ENCODE data around the gene CLSTN2.

CLSTN2 gene

GRCh38 chr3:140617135-140617534 lies 682.1 kb downstream of the CLSTN2 start:
- FAIRE-seq (no peak), DNase-seq (ENCODE audit: insufficient read length, low spot score) (no peak)
- no peak for TF ChIP-seq POLR2A (IDR thresholded peaks at IDR 0.05; ENCODE audit: low read depth, low read length)

GRCh38 chr3:140626856-140627255 lies 691.9 kb downstream of the CLSTN2 start:
- no peak for DNase-seq (ENCODE audit: insufficient read length, low spot score)
- TF ChIP-seq POLR2A (IDR thresholded peaks at IDR 0.05; ENCODE audit: low read depth, low read length) (no peak), SPI1 (IDR thresholded peaks at IDR 0.05; ENCODE audit: low read depth, low read length) (no peak), TAF1 (IDR thresholded peaks at IDR 0.05; ENCODE audit: low read depth, low read length) (no peak), POU2F2 (IDR thresholded peaks at IDR 0.05; ENCODE audit: low read depth, low read length) (no peak), POLR2AphosphoS5 (IDR thresholded peaks at IDR 0.05; ENCODE audit: low read depth, low read length) (no peak), PAX5 (IDR thresholded peaks at IDR 0.05; ENCODE audit: insufficient read depth, low read length, severe bottlenecking) (no peak)
- FAIRE-seq = no peak
